Chondrocyte (in vitro differentiated cells): ENCODE measurements around the gene CD22. TPM values are rescaled to one million over a fixed set of nuclear protein-coding genes. Genes with fewer than 3 reads are reported as not detected.

Source experiments
- DNase-seq: peaks from one replicate; pipeline ENCODE4 v3.0.0; 2021; ENCODE audit warnings: mixed read lengths, low spot score
- H3K27ac Mint-ChIP-seq: one replicate; pipeline ENCODE4 v1.8.0; 2021; ENCODE audit warnings: mild to moderate bottlenecking, moderate library complexity, mixed read lengths; ENCODE audit not compliant: unreplicated experiment
- H3K27me3 Mint-ChIP-seq: 2 replicates; pipeline ENCODE4 v1.8.0; 2021; ENCODE audit warnings: low read depth, mixed read lengths
- H3K36me3 Mint-ChIP-seq: 2 replicates; pipeline ENCODE4 v1.8.0; 2021; ENCODE audit warnings: low read depth, mixed read lengths
- H3K4me1 Mint-ChIP-seq: 2 replicates; pipeline ENCODE4 v1.8.0; 2021; ENCODE audit warnings: low read depth, mild to moderate bottlenecking, mixed read lengths
- H3K4me3 Mint-ChIP-seq: one replicate; pipeline ENCODE4 v1.8.0; 2021; ENCODE audit warnings: mild to moderate bottlenecking, moderate library complexity, mixed read lengths; ENCODE audit not compliant: unreplicated experiment
- H3K9me3 Mint-ChIP-seq: 2 replicates; pipeline ENCODE4 v1.8.0; 2021; ENCODE audit warnings: low read depth, mixed read lengths
- CTCF ChIP-seq: fragments of 200-600 bp; sonication (generic); IDR thresholded peaks from 2 replicates; pipeline ENCODE4 v1.5.0; 2021; ENCODE audit warnings: antibody characterized with exemption, mild to moderate bottlenecking, moderate library complexity
- long read RNA-seq: library from polyadenylated mRNA; stranded (forward); transcript quantifications from one replicate; pipeline ENCODE4 v2.0.0, GENCODE V29; 2021
- total RNA-seq: library from RNA; stranded (reverse); gene quantifications from 3 replicates; pipeline ENCODE4 v1.2.1, GENCODE V29; 2021

The CD22 gene
- not detected in 3 replicates for total RNA-seq
- long read RNA-seq, result 0 reads

DNA sequence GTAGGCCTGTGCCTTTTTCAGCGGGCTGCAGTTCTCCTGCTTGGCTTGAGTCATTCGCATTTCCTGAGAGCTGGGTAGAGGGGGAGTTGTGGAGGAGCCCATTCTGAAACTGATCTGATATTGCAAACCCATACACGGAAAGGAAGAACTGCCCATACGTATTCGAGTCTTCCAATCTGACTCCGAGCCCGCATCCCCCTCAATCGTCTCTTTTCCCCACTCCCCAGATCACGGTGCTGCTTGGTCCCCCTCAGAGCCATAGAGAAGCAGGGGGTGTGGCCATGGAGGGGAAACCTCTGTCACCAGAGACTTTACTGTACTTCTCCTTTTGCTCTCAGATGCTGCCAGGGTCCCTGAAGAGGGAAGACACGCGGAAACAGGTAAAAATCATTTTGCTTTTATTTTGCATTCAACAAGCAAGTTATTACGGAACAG lies at the start of gene CD22:
Gene CD22 (plus strand): TSS at position 337 of the 435 bp plus-strand sequence. CDS start 2,854 bp downstream, outside the sequence.
- TF ChIP-seq CTCF, result no peak
- no peaks in the 10 kb centered on the region for H3K36me3 Mint-ChIP-seq
- no peaks in the 10 kb centered on the region for H3K4me1 Mint-ChIP-seq
- no peak within 1 kb of the TSS for H3K27ac Mint-ChIP-seq
- no peaks in the 10 kb centered on the region for H3K9me3 Mint-ChIP-seq
- H3K4me3 Mint-ChIP-seq, result no peak within 1 kb of the TSS
- peaks cover 41% of the 10 kb centered on the region for H3K27me3 Mint-ChIP-seq
- DNase-seq, result no peak

DNA sequence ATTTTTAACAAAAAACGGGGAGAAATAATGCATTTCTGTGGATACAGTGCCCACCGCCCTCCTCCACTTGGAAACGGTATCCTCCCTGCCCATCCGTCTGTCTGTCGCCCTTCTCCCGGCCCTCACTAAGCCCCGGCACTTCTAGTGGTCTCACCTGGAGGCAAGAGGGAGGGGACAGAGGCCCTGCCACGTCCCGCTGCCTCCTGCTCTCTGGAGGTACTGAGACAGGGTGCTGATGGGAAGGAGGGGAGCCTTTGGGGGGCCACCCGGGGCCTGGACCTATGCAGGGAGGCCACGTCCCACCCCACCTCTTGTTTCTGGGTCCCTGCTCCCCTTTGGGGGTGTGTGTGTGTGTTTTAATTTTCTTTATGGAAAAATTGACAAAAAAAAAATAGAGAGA lies 49.6 kb upstream of the CD22 start:
- Mint-ChIP-seq H3K27me3 (peaks cover 16% of the 10 kb centered on the region), H3K27ac (no peak overlapping the region), H3K9me3 (no peaks in the 10 kb centered on the region), H3K36me3 (peaks cover 23% of the 10 kb centered on the region), H3K4me1 (no peaks in the 10 kb centered on the region), H3K4me3 (no peak overlapping the region)
- DNase-seq, result no peak
- no peak for TF ChIP-seq CTCF

DNA sequence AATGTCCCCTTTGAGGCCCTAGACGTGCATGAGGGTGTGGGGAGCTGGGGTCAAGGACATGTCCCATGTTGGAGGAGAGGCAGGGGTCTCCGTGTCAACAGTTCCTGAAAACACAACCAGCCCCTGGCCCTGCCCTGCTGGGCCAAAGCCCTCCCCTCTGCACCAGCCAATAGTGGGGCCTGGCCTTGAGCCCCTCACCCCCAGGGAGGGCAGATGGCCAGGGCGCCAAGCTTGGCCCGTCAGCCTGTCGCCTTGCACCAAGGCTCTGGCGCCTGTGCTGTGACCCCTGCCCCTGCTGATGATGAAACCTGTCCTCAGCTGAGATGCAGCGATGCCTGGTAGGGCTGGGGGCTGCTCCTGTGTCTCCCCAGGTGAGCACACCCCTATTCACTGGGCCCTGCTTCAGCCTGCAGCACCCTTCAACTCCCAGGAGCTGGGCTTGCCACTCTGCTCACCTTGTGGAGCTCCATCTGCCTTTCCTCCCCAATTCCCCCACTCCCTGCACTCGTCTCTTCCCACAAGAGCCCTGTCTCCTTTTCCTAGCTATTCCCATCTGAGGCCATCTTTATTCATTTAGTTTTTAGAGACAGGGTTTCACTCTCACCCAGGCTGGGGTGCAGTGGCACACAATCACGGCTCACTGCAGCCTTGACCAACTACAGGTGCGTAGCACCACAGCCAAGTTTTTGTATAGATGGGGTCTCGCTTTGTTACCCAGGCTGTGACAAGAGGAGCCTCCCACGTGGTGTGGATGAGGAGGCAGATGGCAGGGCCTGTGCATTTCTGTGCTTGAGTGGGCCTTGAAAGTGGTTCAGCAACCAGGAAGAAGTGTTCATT lies 48.8 kb upstream of the CD22 start:
- DNase-seq, result no peak
- Mint-ChIP-seq H3K9me3 (no peaks in the 10 kb centered on the region), H3K4me1 (no peaks in the 10 kb centered on the region), H3K4me3 (no peak overlapping the region), H3K36me3 (peaks cover 21% of the 10 kb centered on the region), H3K27ac (no peak overlapping the region), H3K27me3 (peaks cover 17% of the 10 kb centered on the region)
- TF ChIP-seq CTCF, result no peak

GRCh38 chr19:35281303-35281702 lies 47.7 kb upstream of the CD22 start:
- H3K9me3 Mint-ChIP-seq, result no peaks in the 10 kb centered on the region
- DNase-seq, result no peak
- H3K4me3 Mint-ChIP-seq, result no peak overlapping the region
- no peak for TF ChIP-seq CTCF
- H3K36me3 Mint-ChIP-seq, result peaks cover 15% of the 10 kb centered on the region
- H3K27me3 Mint-ChIP-seq, result peaks cover 19% of the 10 kb centered on the region
- H3K4me1 Mint-ChIP-seq, result no peaks in the 10 kb centered on the region
- H3K27ac Mint-ChIP-seq, result no peak overlapping the region

GRCh38 chr19:35284153-35285094 lies 44.6 kb upstream of the CD22 start:
- Mint-ChIP-seq H3K27ac (no peak overlapping the region), H3K4me3 (no peak overlapping the region), H3K4me1 (no peaks in the 10 kb centered on the region), H3K9me3 (no peaks in the 10 kb centered on the region), H3K27me3 (peaks cover 19% of the 10 kb centered on the region), H3K36me3 (no peaks in the 10 kb centered on the region)
- no peak for TF ChIP-seq CTCF
- DNase-seq, result no peak
